ENCODE measurements around the gene MYH11.

- TF ChIP-seq CTCF (IDR thresholded peaks at IDR 0.05; ENCODE audit: low read length) (no peak), EZH2 (IDR thresholded peaks at IDR 0.05; ENCODE audit: borderline replicate concordance, low read length) (no peak)
These were observed 22.3 kb downstream of the MYH11 start for GRCh38 chr16:15834502-15834901.

All from OCI-LY1 (cell line).